Stimulated activated CD8-positive, alpha-beta memory T cell treated with anti-CD3 and anti-CD28 coated beads, Interleukin-15, amount 100 ng/mL, for 1 hour (primary cell): ENCODE measurements around the gene ZNF587.
"Not testable (repeated sequence)": the region's sequence is repeated elsewhere in the genome, so short reads cannot be mapped to it uniquely, and the experiment has no call there.

Experiments
- DNase-seq: peaks from one replicate; pipeline ENCODE4 v3.0.0-alpha.2; 2020; ENCODE audit warnings: low read depth

Gene ZNF587

GRCh38 chr19:57823155-57823554 lies 26.5 kb upstream of the ZNF587 start:
- DNase-seq = not testable (repeated sequence)

- DNase-seq = not testable (repeated sequence)
Observed at GRCh38 chr19:57823608-57824007, 26.1 kb upstream of the ZNF587 start.

- no peak for DNase-seq
Observed at GRCh38 chr19:57825511-57825910, 24.1 kb upstream of the ZNF587 start.

GRCh38 chr19:57829316-57829715 lies 20.3 kb upstream of the ZNF587 start:
- no peak for DNase-seq

GRCh38 chr19:57830071-57830602 lies 19.5 kb upstream of the ZNF587 start, which contains the start of gene ZNF587B:
Gene ZNF587B (plus strand): TSS chr19:57830299. CDS start chr19:57830529, 230 bp downstream.
- DNase-seq = no peak

GRCh38 chr19:57836991-57837390 lies 12.7 kb upstream of the ZNF587 start:
- not testable (repeated sequence) for DNase-seq

- not testable (repeated sequence) for DNase-seq
Observed at GRCh38 chr19:57838622-57839191, 11.0 kb upstream of the ZNF587 start.

- DNase-seq = no peak
Observed at GRCh38 chr19:57841122-57841763, 8.4 kb upstream of the ZNF587 start.

GRCh38 chr19:57847164-57847563 lies 2.5 kb upstream of the ZNF587 start:
- DNase-seq = not testable (repeated sequence)

GRCh38 chr19:57849162-57849665 lies 445 bp upstream of the ZNF587 start:
- DNase-seq = not testable (repeated sequence)

GRCh38 chr19:57850553-57851017 lies 926 bp downstream of the ZNF587 start:
- no peak for DNase-seq

- DNase-seq = not testable (repeated sequence)
Observed at GRCh38 chr19:57851812-57852603, 2.3 kb downstream of the ZNF587 start.

GRCh38 chr19:57854117-57854516 lies 4.5 kb downstream of the ZNF587 start:
- not testable (repeated sequence) for DNase-seq

- not testable (repeated sequence) for DNase-seq
Observed at GRCh38 chr19:57862351-57862750, 12.7 kb downstream of the ZNF587 start.

GRCh38 chr19:57867868-57868492 lies 18.3 kb downstream of the ZNF587 start:
- DNase-seq = no peak

GRCh38 chr19:57869655-57870054 lies 20.0 kb downstream of the ZNF587 start:
- DNase-seq = not testable (repeated sequence)

- DNase-seq = no peak
Observed at GRCh38 chr19:57870225-57870624, 20.6 kb downstream of the ZNF587 start.

- DNase-seq = no peak
Observed at GRCh38 chr19:57872450-57872849, 22.8 kb downstream of the ZNF587 start.

- DNase-seq = not testable (repeated sequence)
Observed at GRCh38 chr19:57873883-57874799, 24.5 kb downstream of the ZNF587 start.

GRCh38 chr19:57886046-57886445 lies 36.4 kb downstream of the ZNF587 start:
- no peak for DNase-seq
